ENCODE results near the gene BLTP3B. TPM values are rescaled to one million over a fixed set of nuclear protein-coding genes. Genes with fewer than 3 reads are reported as not detected.
"Not testable (repeated sequence)": the region's sequence is repeated elsewhere in the genome, so short reads cannot be mapped to it uniquely, and the experiment has no call there.

BLTP3B gene, protein sequence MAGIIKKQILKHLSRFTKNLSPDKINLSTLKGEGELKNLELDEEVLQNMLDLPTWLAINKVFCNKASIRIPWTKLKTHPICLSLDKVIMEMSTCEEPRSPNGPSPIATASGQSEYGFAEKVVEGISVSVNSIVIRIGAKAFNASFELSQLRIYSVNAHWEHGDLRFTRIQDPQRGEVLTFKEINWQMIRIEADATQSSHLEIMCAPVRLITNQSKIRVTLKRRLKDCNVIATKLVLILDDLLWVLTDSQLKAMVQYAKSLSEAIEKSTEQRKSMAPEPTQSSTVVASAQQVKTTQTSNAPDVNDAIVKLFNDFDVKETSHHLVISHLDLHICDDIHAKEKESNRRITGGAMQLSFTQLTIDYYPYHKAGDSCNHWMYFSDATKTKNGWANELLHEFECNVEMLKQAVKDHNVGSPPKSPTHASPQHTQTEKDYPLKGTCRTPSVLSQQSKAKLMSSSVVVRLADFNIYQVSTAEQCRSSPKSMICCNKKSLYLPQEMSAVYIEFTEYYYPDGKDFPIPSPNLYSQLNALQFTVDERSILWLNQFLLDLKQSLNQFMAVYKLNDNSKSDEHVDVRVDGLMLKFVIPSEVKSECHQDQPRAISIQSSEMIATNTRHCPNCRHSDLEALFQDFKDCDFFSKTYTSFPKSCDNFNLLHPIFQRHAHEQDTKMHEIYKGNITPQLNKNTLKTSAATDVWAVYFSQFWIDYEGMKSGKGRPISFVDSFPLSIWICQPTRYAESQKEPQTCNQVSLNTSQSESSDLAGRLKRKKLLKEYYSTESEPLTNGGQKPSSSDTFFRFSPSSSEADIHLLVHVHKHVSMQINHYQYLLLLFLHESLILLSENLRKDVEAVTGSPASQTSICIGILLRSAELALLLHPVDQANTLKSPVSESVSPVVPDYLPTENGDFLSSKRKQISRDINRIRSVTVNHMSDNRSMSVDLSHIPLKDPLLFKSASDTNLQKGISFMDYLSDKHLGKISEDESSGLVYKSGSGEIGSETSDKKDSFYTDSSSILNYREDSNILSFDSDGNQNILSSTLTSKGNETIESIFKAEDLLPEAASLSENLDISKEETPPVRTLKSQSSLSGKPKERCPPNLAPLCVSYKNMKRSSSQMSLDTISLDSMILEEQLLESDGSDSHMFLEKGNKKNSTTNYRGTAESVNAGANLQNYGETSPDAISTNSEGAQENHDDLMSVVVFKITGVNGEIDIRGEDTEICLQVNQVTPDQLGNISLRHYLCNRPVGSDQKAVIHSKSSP (N-terminal part only)
- total RNA-seq: 11.9 TPM
- long read RNA-seq, full-length matches to known transcripts: 10 of 15 reads
- long read RNA-seq, partial matches to known transcripts: 2 of 15 reads
- long read RNA-seq, other reads (novel, unspliced or antisense): 3 of 15 reads

DNA sequence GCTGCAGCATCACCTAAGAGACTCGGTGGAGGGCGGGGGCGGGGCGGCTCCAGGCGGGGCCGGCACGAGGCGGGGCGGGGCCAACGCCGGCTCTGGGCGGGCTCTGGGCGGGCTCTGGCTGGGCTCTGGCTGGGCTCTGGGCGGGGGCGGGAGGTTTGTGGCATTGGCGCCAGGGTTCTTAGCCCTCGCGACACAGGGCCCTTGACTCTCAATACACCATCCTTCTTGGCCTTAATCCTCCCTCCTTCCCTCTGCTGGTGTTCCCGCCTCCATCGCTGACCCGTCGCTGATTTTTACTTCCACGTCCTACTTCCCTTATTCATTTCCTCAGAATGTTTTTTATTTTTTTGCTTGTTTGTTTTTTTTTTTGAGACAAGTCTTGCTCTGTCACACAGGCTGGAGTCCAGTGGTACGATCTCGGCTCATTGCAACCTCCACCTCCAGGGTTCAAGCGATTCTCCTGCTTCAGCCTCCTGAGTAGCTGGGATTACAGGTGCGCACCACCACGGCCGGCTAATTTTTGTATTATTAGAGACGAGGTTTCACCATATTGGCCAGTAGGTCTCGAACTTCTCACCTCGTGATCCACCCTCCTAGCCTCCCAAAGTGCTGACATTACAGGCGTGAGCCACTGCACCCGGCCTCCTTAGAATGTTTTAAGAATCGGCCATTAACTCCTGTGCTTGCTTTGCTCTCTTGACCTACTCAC lies at the start of gene BLTP3B:
Gene BLTP3B (minus strand): TSS at position 24 of the 709 bp plus-strand sequence. CDS start 239 bp downstream, outside the sequence.
- Histone ChIP-seq H3K27ac (replicated peaks) (peak within 1 kb of the TSS; percentile 94), H3K9me3 (replicated peaks) (peaks cover 2% of the 10 kb centered on the region), H3K27me3 (ENCODE audit: low read depth) (no peaks in the 10 kb centered on the region), H3K4me3 (peak within 1 kb of the TSS; percentile 90), H3K36me3 (no peaks in the 10 kb centered on the region), H3K4me1 (peaks cover 42% of the 10 kb centered on the region)
- TF ChIP-seq CTCF (IDR thresholded peaks at IDR 0.05; ENCODE audit: borderline replicate concordance): no peak
- intact Hi-C loops (cut with micrococcal nuclease): no loop called here
- peak; percentile 93 for DNase-seq

GRCh38 chr12:100189636-100190394 lies 47.1 kb upstream of the BLTP3B start:
- no peak for TF ChIP-seq CTCF (IDR thresholded peaks at IDR 0.05; ENCODE audit: borderline replicate concordance)
- Histone ChIP-seq H3K27ac (replicated peaks) (peak overlapping the region; percentile 55), H3K9me3 (replicated peaks) (no peaks in the 10 kb centered on the region), H3K36me3 (no peaks in the 10 kb centered on the region), H3K4me3 (no peak overlapping the region), H3K4me1 (peaks cover 18% of the 10 kb centered on the region), H3K27me3 (ENCODE audit: low read depth) (no peaks in the 10 kb centered on the region)
- intact Hi-C loops (cut with micrococcal nuclease): no loop called here
- DNase-seq: peak; percentile 34

GRCh38 chr12:100188888-100189635 lies 46.4 kb upstream of the BLTP3B start:
- H3K9me3 ChIP-seq (replicated peaks); DNase-seq; intact Hi-C loops (cut with micrococcal nuclease); H3K4me3 ChIP-seq; H3K36me3 ChIP-seq; H3K27me3 ChIP-seq (ENCODE audit: low read depth): not testable (repeated sequence)
- Histone ChIP-seq H3K27ac (replicated peaks) (peak overlapping the region; percentile 55), H3K4me1 (peaks cover 18% of the 10 kb centered on the region)

GRCh38 chr12:100187857-100188519 lies 45.3 kb upstream of the BLTP3B start:
- Histone ChIP-seq H3K4me1 (peaks cover 18% of the 10 kb centered on the region), H3K27me3 (ENCODE audit: low read depth) (no peaks in the 10 kb centered on the region), H3K9me3 (replicated peaks) (no peaks in the 10 kb centered on the region), H3K27ac (replicated peaks) (no peak overlapping the region), H3K4me3 (no peak overlapping the region), H3K36me3 (no peaks in the 10 kb centered on the region)
- no peak for DNase-seq
- intact Hi-C loops (cut with micrococcal nuclease): no loop called here
- TF ChIP-seq CTCF (IDR thresholded peaks at IDR 0.05; ENCODE audit: borderline replicate concordance): no peak

Data from left ventricle myocardium inferior (tissue), 1 donor.